ENCODE results near the gene NSUN6.
"Not testable (repeated sequence)": the region's sequence is repeated elsewhere in the genome, so short reads cannot be mapped to it uniquely, and the experiment has no call there.

NSUN6 gene

DNA sequence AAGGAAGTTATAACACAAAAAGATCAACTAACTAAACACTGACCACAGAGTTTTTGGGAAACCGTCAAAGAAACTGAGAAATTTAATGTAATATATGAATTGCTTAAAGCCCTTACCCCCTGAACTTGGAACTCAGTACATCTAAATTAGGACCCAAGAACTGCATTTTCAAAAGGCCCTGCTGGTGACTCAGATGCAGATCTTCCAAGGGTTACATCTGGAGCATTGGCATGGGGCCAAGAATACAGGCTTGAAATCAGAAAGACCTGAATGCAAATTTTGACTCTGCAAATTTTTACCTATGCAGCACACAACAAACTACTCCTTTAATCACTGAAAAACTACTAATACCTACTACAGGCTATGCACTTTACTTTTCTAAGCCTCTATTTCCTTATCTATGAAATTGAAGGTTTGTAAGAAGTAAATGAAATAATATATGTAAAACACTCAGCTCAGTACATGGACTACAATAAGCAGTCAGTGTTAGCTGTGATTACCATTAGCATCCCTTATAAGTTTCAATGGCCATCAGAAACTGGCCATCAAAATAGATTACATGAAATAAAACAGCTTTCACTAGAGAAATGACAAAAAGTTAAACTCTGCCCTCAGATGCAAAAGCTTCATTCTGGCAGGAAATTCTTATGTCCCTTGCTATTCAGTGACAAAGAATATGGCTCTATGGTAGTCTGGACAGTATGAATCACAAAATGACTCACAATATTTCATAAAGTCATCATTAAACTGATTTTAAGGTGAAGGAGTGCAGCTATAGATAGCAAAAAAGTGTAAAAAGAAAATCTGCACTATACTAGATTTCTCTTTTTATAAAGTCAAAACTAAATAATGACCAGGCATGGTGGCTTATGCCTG lies 43.6 kb downstream of the NSUN6 start:
- peak; percentile 88 for DNase-seq

DNA sequence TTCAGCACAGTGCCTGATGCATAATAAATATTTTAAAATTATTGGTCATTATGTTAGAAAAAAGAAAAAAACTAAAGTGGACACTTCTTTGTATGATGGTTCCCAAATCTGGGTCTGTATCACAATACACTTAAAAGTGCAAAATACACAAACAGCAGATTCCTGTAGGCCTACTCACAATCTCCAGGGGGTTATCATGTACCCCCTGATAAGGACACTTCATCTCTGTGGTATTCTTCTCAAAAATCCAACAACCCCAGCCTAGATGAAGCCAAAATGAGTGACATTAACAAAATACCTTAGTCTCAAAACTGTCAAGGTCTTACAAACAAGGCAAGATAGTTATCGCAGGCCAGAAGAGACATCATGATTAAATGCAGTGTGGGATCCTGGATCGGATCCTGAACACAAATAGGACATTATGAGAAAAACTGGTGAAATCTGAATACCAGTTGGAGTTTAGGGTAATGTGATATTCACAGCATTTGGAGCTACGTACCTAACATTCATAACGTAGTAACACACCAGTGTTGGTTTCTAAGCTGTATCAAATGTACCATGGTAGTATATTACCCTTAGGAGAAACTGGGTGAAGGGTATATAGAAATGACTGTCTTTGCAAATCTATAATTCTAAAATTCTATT lies 45.2 kb downstream of the NSUN6 start:
- no peak for DNase-seq

DNA sequence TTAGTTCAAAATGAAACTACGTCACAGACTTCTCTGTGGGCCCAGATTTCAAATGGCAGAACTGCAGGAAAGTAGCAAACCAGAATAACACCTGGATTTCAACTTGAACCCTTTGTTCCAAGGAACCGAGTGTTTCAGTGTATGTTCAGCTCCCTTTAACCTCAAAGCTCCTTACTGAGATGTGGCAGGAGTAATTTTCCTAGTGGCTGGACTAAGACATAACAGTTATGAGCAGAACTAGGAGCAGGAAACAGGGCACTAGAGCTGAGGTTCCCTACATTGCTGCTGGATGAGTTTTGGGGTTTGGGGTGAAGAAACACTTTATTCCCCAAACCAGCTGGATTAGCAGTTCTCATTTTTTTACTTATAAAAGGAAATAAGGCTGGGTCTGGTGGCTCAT lies 50.1 kb downstream of the NSUN6 start:
- DNase-seq: peak; percentile 35

DNA sequence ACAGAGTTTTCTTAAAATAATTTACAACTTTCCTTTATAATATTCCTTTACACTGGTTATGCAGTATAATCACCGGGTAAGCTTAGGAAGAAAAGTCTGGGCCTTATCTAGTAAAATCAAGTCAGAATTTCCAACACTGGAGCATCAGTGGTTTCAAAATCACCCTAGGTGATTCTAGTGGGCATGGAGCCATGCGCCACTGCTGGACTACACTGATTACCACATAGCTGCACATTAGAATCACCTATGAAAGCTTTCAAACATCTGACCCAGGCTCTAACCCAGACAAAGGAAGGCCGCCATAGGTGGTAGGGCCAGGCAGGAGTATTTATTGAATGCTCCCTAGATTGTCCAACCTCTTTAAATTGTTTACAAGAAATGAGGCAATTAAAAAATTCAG lies 52.0 kb downstream of the NSUN6 start:
- DNase-seq: no peak

DNA sequence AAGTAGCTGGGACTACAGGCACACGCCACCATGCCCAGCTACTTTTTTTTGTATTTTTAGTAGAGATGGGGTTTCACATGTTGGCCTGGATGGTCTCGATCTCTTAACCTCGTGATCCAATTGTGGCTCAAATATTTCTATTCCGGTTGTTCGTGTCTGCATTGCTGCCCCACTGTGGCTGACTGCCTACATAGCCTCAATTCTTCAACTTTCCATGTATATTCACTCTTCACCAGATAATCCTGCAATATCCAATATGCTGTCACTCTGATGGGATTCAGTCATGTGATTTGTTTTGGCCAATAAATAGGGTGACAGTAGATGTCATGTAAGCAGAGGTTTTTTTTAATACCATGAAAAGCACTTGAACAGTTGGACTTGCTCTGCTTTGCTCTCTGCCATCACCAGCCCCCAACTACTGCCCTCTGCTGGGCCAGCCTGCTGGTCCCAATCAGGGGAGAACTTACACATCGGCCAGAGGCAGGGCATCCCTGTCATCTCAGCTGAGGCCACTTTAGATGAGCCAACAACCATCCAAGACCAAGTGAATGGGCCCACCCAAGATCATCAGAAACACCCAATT lies 56.7 kb downstream of the NSUN6 start:
- DNase-seq: peak; percentile 9

DNA sequence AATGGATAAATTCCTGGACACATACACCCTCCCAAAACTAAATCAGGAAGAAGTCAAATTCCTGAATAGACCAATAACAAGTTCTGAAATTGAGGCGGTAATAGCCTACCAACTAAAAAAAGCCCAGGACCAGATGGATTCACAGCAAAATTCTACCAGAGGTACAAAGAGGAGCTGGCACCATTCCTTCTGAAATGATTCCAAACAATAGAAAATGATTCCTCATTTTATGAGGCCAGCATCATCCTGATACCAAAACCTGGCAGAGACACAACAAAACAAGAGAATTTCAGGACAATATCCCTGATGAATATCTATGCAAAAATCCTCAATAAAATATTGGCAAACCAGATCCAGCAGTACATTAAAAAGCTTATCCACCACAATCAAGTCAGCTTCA lies 60.2 kb downstream of the NSUN6 start:
- DNase-seq: not testable (repeated sequence)

DNA sequence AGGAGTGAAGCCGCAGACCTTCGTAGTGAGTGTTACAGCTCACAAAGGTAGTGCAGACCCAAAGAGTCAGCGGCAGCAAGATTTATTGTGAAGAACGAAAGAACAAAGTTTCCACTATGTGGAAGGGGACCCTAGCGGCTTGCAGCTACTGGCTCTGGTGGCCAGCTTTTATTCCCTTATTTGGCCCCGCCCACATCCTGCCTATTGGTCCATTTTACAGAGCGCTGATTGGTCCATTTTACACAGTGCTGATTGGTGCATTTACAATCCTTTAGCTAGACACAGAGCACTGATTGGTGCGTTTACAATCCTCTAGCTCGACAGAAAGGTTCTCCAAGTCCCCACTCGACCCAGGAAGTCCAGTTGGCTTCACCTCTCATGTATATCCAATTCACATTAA lies 64.8 kb downstream of the NSUN6 start:
- not testable (repeated sequence) for DNase-seq

DNA sequence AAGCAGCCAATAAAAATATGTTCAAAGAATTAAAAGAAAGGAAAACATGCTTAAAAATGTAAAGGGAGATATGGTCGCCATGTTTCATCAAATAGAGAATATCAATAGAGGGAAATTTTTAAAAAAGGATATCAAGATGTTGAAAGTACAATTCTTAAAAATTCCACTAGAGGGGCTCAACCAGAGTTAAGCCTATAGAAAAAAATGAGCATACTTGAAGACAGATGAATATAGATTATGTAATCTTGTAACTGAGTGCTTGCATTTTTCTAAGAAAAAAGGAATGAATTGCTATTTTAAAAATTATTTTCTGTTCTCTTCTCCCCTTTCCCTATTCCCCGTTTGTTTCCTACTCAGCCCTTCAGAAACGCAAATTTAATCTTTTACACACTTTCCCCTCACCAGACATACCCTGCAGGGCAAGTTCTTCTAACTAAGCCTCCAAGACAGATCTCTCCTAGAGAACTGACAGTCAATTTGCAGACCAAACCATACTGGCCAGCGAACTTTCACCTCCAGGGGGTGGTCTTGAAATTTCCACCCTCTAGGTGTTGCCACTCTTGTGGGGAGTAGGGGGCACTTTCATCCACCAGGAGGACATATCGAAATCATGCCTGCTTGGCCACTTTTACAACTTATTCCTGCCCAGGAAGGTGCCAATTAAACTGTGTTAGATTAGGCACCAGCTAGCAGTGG lies 67.7 kb downstream of the NSUN6 start:
- DNase-seq: peak; percentile 28

DNA sequence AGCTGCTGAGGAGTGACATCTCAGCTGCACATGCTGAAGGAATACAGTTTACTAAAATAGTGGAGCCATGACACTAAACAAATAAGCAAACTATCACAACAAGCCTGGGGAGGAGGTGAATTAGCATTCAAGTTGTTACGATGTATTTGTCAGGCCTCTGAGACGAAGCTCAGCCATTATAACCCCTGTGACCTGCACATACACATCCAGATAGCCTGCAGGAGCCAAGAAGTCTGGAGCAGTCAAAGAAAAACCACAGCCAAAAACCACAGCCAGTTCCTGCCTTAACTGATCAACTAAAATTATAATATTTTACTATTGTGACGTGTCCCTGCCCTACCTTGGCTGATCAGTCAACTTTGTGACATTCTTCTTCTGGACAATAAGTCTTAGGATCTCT lies 68.6 kb downstream of the NSUN6 start:
- DNase-seq: no peak

DNA sequence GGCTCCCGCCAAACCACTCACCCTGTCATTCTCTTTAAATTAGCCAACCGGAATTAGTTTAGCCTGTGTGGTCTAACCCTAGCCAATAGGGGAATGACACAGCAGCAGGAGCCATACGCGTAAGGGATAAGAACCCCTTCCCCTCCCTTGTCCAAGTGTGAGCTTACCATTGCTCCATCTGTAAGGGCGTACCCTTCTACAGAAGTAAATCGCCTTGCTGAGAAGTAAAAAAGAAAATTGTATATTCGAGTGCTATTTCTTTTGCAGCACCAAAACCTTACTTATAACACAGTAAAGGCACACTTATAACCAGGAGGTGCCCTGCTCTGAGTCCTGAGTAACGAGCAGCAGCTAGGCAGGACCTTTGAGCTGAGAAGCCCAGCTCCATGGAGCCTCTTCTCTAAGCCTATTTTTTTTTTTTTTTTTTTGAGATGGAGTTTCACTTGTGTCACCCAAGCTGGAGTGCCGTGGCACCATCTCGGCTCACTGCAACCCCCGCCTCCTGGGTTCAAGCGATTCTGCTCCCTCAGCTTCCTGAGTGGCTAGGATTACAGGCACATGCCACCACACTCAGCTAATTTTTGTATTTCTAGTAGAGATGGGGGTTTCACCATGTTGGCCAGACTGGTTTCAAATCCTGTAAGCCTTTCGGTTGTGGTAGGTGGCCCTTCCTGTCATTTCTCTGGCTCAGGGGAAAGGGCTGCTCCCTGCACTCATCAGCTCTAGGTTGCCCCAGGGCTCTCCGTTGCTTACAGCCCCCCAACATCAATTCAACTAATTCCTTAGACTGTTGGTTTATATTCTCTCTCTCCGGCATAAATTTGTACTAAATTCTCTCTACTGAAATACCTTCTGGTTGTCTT lies 73.3 kb downstream of the NSUN6 start:
- no peak for DNase-seq

DNA sequence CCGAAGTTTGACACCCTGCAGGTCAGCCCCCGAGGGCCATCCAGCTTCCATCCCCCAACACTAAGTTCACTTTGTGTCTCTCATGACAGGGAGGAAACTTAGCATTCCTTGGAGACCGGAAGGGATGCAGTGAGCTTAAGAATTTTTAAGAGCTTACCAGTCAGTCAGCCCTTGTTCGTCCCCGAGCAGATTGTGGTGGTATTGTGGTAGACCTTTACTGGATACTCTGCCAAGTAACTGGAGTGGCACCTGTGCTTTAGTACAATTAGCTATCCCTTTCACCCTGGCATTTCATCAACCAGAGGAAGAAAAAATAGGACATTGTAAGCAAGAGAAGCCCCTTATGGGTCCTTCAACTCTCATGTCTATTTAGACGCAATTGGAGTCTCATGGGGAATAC lies 74.8 kb downstream of the NSUN6 start:
- DNase-seq: no peak

DNA sequence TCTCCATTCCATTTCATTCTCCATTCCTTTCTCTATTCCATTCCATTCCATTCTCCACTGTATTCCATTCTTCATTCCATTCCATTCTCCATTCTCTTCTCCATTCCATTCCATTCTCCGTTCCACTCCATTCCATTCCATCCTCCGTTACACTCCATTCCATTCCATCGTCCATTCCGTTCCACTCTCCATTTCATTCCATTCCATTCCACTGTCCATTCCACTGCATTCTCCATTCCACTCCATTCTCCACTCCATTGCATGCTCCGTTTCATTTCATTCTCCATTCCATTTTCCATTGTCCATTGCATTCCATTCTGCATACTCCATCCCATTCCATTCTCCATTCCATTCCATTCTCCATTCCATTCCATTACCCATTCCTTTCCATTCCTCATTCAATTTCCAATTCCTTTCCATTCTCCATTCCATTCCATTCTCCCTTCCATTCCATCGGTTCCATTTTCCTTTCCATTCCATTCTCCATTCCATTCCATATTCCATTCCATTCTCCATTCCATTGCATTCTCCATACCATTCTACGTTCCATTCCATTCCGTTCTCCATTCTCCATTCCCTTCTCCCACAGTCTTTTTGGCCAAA lies 78.3 kb downstream of the NSUN6 start:
- DNase-seq: no peak

DNA sequence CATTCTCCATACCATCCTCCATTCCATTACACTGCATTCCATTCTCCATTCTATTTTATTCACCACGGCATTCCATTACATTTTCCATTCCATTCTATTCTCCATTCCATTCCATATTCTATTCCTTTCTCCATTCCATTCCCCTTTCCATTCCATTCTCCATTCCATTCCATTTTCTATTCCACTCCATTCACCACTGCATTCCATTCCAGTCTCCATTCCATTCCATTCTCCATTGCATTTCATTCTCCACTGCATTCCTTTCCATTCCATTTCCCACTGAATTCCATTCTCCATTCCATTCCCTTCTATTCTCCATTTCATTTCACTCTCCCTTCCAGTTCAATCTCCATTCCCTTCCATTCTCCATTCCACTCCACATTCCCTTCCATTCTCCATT lies 79.6 kb downstream of the NSUN6 start:
- DNase-seq: no peak

DNA sequence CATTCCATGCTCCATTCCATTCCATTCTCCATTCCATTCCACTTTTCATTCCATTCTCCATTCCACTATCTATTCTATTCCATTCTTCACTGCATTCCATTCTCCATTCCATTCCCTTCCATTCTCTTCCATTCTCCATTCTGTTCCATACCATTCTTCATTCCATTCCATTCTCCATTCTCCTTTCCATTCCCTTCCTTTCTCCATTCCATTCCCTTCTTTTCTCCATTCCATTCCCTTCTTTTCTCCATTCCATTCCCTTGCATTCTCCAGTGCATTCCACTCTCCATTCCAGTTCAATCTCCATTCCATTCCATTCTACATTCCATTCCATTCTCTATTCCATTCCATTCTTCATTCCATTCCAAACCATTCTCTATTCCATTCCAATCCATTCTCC lies 80.3 kb downstream of the NSUN6 start:
- no peak for DNase-seq

DNA sequence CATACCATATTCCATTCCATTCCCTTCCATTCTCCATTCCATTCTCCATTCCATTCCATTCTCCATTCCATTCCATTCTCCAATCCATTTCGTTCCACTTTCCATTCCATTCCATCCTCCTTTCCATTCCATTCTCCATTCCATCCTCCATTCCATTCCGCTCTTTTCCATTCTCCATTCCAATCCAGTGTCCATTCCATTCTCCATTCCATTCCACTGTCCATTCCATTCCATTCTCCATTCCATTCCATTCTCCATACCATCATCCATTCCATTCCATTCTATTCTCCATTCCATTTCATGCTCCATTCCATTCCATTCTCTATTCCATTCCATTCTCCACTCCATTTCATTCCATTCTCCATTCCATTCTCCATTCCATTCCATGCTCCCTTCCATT lies 81.0 kb downstream of the NSUN6 start:
- DNase-seq: not testable (repeated sequence)

DNA sequence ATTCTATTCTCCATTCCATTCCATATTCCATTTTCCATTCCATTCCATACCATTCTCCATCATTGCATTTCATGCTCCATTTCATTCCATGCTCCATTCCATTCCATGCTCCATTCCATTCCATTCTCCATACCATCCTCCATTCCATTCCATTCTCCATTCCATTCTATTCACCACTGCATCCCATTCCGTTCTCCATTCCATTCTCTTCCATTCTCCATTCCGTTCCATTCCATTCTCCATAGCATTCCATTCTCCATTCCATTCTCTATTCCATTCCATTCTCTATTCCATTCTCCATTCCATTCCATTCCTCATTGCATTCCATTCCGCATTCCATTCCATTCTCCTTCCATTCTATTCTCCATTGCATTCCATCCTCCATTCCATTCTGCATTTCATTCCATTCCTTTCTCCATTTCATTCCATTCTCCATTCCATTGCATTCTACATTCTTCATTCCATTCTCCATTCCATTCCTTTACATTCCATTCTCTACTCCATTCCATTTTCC lies 84.0 kb downstream of the NSUN6 start:
- DNase-seq: no peak

DNA sequence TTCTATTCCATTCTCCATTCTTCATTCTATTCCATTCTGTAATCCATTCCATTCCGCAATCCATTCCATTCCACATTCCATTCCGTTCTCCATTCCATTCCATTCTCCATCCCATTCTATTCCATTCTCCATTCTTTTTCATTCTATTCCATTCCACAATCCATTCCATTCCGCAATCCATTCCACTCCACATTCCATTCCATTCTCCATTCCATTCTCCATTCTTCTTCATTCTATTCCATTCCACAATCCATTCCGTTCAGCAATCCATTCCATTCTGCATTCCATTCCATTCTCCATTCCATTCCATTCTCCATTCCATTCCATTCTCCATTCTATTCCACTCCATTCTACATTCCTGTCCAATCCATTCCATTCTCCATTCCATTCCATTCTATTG lies 85.2 kb downstream of the NSUN6 start:
- DNase-seq: no peak

DNA sequence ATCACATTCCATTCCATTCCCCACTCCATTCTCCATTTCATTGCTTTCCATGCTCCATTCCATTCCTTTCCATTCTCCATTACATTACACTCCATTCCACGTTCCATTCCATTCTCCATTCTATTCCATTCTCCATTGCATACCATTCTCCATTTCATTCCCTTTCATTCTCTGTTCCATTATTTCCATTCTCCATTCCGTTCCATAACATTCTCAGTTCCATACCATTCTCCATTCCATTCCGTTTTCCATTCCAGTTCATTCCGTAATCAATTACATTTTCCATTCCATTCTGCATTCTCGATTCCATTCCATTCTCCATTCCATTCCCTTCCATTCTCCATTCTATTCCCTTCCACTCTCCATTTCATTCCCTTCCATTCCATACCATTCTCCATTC lies 86.4 kb downstream of the NSUN6 start:
- no peak for DNase-seq

DNA sequence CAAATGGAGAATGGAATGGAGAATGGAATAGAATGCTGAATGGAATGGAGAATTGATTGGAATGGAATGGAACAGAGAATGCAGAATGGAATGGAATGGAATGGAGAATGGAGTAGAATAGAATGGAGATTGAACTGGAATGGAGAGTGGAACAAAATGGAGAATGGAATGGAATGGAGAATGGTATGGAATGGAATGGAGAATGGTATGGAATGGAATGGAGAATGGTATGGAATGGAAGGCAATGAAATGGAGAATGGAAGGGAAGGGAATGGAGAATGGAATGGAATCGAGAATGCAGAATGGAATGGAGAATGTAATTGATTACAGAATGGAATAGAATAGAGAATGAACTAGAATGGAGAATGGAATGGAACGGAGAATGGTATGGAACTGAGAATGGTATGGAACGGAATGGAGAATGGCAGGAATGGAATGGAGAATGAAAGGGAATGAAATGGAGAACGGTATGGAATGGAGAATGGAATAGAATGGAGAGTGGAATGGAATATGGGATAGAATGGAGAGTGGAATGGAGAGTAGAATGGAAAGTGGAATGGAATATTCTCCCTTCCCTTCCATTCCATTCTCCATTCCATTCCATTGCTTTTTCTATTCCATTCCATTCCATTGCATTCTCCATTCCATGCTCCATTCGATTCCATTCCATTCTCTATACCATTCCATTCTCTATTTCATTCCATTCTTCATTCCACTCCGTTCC lies 88.2 kb downstream of the NSUN6 start:
- DNase-seq: no peak

DNA sequence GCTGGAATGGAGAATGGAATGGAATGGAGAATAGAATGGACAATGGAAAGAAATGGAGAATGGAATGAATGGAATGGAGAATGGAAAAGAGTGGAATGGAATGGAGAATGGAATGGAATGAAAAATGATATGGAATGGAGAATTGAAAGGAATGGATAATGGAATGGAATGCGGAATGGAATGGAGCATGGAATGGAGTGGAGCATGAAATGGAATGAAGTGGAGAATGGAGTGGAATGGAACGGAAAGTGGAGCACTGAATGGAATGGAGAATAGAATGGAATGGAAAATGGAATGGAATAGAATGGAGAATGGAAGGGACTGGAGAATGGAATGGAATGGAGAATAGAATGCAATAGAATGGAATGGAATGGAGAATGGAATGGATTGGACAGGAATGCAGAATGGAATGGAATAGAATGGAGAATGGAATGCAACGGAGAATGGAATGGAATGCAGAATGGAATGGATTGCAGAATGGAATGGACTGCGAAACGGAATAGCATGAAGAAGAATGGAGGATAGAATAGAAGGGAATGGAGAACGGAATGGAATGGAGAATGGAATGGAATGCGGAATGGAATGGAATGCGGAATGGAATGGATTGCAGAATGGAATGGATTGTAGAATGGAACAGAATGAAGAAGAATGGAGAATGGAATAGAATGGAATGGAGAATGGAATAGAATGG lies 89.4 kb downstream of the NSUN6 start:
- DNase-seq: no peak

DNA sequence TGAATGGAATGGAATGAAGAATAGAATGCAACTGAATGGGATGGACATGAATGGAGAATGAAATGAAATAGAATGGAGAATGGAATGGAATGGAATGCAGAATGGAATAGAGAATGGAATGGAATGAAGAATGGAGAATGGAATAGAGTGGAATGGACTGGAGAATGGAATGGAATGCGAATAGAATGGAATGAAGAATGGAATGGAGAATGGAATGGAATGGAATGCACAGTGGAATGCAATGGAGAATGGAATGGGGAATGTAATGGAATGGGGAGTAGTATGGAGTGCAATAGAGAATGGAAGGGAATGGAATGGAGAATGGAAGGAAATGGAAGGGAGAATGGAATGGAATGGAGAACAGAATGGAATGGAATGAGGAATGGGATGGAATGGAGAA lies 93.4 kb downstream of the NSUN6 start:
- no peak for DNase-seq

Measured in HCEC 1CT (cell line).